HuH-7 (cell line): ENCODE results near the gene BEST1.
A peak's percentile ranks its signal among the peaks of the same experiment; 100 is the strongest.

ENCODE experiments used
- DNase-seq: peaks from one replicate; pipeline ENCODE4 v3.0.0; 2011; ENCODE audit warnings: low spot score

The BEST1 gene

DNA sequence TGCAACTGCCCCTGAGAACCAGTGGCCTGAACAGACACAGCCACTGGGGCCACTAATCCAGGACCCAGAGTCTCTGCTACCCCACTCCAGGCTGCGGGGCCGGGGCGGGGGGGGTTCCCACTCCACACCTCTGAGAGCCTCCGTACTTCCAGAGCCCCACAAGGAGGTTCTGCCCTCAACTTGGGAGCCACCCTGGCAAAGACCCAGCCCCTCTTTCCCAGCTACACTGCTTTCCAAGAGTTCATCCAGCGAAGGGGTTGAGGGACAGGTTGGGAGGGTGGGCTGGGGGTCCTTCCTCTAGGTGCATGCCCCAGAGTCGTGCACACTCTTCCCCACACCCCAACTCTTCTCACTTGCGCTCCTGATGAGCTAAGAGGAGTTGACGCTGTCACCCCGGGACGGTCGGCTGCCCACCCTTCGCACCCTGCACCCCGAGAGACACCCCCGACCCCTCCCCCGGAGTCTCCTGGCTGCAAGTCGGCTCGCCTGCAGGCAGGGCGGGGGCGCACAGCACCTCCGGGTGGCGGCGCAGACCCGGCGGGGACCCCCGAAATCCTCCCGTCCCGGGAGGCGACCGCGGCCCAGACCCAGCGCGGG is 33.3 kb upstream of the BEST1 start:
- DNase-seq: peak; percentile 59

GRCh38 chr11:61917334-61918109 is 32.6 kb upstream of the BEST1 start, which contains the start of gene RAB3IL1:
TSS of gene RAB3IL1 (minus strand) at chr11:61917566. CDS start at chr11:61917367, 199 bp downstream.
- peak; percentile 95 for DNase-seq

GRCh38 chr11:61918251-61918937 is 31.8 kb upstream of the BEST1 start:
- peak; percentile 16 for DNase-seq

- DNase-seq: peak; percentile 13
Measured at GRCh38 chr11:61918938-61919704, 31.0 kb upstream of the BEST1 start.

DNA sequence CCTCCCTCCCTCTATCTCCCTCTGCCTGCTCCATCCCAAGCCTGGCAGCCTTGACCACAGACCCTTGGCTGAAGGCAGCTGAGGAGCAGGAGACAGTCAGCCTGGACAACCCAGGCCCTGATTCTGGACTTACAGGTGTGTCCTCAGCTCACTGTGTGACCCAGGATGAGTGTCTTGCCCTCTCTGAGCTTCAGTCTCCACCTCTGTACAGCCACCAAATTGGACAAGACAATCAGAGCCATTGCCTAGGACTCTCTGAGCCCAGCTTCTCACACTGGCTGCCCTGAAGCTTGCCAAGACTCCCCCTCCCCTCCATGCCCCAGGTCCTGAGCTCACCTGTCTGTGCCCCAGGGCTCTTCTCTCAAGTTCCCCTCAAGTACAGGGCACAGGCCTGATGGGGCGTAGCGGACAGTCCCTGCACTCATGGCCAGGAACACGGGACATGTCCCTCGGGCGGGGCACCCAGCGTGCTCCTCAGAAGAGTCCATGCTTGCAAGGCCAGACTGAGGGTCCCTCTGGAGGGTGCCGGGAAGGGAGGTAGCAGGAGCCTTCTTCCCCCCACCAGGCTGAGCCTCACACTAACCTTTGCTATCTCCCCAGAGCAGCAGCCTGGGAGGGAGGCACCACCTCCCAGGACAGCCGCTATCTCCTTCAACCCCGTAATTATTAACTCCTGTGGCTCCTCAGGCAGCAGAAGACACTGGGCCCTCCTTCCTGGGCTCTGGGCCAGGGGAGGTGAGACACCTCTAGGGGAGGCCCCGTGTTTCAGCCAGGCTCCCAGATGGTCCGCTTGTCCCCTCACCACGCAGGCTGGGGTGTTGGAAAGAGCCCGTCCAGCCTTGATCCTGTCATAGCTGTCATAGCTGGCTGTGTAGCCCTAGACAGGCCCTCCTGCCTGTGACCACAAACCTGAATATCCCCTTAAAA is 30.2 kb upstream of the BEST1 start:
- peak; percentile 42 for DNase-seq

GRCh38 chr11:61921446-61921845 is 28.7 kb upstream of the BEST1 start:
- peak; percentile 16 for DNase-seq

DNA sequence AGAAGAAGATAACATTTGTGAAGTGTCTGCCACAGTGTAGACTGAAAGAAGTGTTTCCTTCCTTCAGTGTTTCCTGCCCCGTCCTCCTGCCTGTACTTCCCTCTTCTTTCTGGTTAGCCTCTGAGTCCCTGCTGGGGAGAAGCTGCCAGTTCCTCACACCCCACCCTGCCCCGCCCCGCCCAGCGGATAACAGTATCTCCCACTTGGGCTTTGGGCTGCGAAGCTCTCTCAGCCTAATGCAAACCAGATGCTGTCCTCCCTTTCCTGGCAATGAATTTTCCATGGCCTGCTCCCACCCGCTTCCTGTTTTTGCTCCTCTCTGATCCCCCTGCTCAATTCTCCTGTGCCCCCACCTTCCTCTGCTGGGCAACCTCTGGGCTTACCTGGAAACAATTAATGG is 27.6 kb upstream of the BEST1 start:
- DNase-seq: peak; percentile 22

DNA sequence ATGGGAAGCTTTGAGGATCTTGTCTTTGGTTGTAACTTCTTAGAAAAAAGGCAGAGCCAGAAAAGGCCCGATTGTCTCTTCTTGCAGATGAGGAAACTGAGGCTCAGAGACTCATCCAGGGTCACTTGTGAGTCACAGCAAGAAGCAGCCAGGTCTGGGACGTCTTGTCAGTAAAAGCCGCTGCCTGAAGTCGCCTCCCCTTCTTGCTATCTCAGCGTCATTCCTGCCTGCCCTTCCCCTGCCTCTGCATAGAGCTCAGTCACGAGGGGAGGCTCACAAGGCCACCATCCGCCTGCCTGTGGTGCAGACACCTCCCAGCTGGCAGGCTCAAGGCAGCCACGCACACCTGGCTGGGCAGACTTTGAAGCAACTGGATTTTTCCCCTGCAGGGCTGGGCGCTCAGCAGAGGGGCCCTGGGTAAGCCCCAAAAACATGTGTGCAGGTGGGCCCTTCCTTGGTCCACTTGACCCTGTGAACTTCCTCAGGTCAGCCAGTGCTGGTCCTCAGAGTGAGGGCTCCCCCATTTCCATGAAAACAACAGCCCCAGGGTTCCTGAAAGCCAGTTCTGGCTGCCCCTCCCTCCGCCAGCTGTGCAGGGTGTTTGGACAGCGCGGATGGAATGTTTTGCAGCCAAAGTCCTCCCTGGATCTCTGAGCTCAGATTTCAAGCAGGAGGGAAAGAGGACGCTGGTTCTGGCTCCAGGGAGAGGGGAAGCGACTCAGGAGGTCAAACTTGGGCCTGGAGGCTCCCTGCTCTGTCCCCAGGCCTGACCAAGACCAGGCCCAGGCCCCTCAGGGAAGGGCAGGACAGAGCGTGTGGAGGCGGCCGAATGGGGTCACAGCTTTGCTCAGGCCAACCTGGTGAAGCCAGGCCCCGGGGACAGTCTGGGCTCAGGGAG is 26.7 kb upstream of the BEST1 start:
- peak; percentile 95 for DNase-seq

- no peak for DNase-seq
Measured at GRCh38 chr11:61924064-61924455, 26.1 kb upstream of the BEST1 start.

DNA sequence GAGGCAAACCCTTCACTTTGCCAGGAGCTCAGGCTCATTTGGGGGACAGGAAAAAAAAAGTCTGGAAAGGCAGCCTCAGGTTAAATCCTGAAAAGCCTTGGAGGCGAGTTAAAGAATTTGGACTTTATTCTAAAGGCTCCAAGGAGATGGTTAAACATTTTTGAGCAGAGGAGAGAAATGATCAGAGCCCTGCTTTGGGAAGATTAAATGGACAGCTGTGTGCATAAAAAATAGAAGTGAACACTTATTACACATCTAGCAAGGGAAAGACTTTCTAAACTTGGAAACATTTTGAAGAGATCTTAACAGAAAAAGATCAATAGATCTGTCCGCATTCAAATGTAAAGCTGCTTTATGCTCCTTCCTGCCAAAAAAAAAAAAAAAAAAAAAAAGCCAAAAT is 24.4 kb upstream of the BEST1 start:
- no peak for DNase-seq

- no peak for DNase-seq
Measured at GRCh38 chr11:61926235-61926634, 23.9 kb upstream of the BEST1 start.

GRCh38 chr11:61927501-61927900 is 22.6 kb upstream of the BEST1 start:
- no peak for DNase-seq

DNA sequence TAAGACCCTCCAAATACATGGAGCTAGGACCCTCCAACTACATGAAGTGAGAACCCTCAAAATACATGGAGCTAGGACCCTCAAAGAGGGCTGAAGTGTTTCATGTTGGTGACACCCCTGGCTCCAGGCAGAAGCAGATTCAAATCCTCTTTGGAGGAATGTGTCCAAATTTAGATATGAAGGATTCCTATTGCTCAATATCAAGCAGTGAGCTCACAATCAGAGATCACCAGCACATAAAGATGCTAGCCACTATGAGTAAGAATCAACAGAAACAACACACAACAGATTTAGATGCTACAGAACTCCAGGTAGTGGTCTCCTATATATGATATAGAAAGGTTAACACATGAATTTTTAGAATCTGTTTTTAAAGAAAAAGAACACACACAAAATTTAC is 21.5 kb upstream of the BEST1 start:
- no peak for DNase-seq

DNA sequence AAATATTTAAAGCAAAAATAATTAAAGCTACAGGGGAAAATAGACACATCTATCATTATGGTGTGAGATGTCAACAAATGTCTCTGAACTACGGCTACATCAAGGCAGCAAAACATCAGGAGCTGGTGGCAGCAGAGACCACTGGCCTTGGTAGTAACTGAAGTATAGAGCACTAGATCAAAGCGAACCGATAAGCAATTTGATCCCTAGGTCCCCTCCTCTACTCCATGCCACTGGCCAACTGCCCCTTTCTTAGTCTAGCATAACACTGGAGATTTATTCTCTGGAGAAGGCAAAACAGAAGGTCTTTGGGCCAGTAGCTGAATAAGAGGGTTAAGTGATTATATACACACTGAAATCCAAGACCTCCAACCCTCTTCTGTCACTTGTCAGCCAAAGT is 19.2 kb upstream of the BEST1 start:
- DNase-seq: no peak

DNA sequence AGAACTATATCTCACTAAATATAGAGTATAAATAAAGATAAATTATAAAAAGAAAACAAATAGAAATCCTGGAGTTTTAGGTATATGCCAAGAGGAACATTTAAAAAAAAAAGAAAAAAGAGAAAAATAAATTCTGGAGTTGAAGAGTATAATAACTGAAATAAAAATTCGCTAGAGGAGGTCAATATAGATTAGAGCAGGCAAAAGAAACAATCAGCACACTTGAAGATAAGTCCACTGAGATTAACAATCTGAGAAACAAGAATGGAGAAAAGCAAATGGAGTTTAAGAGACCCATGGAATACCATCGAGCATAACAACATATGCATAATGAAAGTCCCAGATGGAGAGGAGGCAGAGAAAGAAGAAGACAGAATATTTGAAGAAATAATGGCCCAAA is 14.3 kb upstream of the BEST1 start:
- no peak for DNase-seq

GRCh38 chr11:61940466-61940865 is 9.7 kb upstream of the BEST1 start:
- DNase-seq: no peak

DNA sequence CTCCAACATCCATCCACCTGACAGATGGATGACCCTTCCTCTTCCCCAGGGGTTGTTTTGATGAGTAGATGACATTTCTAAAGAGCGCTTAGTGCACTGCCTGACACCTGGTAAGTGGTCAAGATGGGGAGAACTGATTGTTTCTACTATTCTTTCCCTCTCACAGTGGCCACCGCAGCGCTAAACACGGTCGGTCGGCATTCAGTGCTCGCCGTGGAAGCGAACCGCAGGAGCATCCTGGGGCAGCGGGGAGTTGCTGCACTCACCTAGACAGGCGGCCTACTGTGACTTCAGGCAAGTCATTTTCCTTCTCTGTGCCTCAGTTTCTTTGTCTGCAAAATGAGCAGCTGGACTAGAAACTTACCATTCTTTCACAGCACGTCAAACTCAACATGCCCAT is 5.0 kb upstream of the BEST1 start:
- no peak for DNase-seq

DNA sequence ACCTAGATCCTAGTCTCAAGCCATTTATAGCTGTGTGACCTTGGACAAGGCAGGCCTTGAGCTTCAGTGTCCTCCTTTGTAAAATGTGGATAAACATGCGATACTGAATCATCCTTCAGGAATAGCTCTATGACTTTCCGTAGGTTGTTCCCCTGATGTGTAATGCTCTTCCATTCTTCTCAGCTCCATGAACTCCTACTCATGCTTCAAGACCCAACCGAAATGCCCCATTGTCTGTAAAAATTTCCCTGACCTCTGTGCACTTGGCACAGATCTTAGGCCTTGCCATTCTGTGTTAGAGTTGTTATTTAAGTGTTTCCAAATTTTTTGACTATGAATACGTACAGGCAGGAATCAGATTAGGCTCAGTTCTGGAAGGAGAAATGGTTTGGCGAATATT is 3.3 kb upstream of the BEST1 start:
- no peak for DNase-seq

GRCh38 chr11:61947486-61948210 is 2.5 kb upstream of the BEST1 start:
- peak; percentile 98 for DNase-seq

GRCh38 chr11:61948505-61948904 is 1.6 kb upstream of the BEST1 start:
- DNase-seq: no peak
